Frontal cortex (tissue), 4 donors: ENCODE results near the gene EYA4. TPM values are rescaled to one million over a fixed set of nuclear protein-coding genes. Genes with fewer than 3 reads are reported as not detected.

Source experiments
- DNase-seq, 2 donors: peaks; one replicate each; pipeline ENCODE4 v3.0.0; 2012; ENCODE audit warnings: low spot score in 2 of 2
- FAIRE-seq: peaks from 2 replicates; lab custom pipeline; 2012; peaks lifted over from hg19 to GRCh38; lab: Jason Lieb, UNC
- total RNA-seq: library from RNA; depleted of rRNA; stranded (reverse); fragments of >200 nt; gene quantifications from one replicate; pipeline ENCODE4 v1.2.3, GENCODE V29; 2014
- donor health status: control.
- donor health status: control.
- donor health status: control.

The EYA4 gene
- total RNA-seq, 1 donor from 2014 or later, result 0.41 TPM

DNA sequence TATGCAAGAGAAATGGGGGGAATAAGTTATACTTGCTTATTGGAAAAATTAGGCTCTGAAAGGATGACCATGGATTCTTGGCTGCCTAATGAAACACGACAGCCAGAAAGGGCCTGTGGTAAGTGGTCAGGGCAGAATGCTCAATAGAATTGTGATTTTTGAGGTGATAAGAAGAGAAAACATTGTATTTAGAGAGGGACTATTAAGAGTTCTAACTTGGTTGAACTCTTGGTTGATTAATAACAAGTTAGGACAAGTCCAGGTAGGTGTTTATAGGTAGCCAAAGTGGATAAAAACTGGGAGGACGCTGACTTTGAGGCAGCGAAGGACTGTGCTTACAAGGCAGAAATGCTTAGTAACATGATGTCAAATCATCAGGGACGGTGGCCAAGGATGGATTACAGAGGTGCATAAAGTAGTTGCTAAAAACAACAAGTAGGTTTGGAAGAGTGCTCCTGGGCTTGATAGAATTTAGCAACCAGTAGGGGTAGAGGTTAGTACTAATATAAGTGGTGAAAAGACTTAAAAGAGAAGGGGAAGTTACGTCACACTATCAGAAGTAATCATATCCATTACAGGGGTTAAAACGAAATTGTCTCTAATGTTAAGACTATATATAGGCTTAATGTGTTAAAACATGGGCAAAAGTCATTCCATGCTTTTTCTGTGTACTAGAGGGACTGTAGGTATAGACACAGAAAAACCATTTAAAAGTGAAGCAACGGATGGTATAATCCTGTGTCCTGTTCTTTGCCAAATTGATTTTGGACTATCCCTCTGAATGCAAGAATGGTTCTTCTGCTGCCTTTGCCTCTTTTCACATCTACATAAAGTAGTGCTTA lies 98.6 kb downstream of the EYA4 start:
- DNase-seq (no peak), FAIRE-seq (no peak)

DNA sequence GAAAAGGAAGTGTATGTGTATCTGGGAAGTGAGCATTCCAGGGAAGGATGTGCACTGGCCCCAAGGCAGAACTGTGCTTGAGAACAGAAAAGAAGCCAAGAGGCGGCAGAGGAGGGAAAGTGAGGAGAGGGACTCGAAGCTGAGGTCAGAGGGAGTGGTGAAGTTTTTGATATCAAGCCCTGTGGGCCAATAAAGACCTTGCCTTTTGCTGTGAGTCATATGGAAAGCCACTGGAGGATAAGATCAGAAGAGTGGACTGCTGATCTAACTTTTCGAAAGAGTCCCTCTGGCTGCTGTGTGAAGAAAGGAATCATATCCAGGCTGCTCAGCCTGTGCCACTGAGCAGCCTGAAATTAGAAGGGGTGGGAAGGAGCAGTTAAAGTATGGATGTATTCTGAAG lies 99.4 kb downstream of the EYA4 start:
- DNase-seq (no peak), FAIRE-seq (no peak)

DNA sequence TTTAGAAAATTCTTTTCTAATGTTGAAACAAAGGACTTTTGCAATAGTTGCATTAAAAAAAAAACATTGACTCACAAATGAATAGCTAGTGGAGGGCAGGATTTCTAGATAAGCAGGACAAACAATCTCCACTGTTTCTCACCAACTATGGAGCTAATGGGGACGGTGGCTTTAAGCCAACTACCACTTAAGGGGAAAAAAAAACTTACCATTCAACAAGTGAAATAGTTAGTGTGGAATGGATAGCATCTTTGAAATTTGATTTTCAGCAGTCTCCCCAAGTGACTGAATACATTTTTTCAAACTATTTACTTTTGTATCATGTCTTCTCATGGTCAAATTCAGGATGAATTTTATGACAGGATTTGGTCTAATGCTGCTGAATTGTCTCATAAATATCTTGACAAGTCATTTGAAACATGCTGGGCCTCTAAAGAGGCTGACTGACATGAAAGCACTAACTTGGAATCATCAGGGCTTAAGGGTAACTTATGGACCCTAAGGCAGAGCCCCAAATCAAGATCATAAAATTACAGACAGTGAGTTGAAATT lies 100.5 kb downstream of the EYA4 start:
- no peak for DNase-seq
- FAIRE-seq, result no peak

DNA sequence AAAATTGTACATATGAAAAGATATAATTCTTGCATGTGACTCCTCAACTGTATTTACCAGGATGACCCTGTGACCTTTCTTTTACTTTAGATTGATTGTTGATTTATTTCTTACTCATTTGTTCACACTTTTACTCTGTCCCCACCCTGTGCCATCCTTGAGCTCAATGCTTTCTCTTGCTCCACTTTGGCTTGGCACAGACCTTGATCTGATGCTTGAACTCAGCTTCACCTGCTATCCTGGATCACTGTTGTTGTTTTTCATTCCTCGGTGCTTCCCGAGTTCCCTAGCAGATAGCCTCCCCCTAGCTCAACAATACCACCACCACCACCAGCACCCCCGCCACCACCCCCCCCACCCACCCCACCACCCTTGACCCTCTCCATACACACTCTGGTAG lies 102.1 kb downstream of the EYA4 start:
- no peak for DNase-seq
- no peak for FAIRE-seq

DNA sequence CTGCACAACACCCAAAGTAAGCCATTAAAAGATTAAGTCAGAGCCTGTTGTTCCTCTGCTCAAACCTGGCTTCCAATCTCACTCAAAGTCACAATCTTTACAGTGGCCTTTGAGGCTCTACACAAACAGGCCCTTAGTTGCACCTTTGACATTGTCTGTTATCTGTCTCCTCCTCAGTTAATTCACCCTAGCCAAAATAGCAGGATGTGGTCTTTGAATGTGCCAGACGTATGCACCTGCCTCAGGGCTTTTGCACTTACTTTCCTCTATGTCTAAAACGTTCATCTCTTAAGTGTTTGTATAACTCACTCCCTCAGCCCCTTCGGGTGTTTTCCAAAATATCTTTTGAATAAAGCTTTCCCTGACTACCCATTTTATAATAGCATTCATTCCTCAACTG lies 107.7 kb downstream of the EYA4 start:
- DNase-seq, result no peak
- no peak for FAIRE-seq

DNA sequence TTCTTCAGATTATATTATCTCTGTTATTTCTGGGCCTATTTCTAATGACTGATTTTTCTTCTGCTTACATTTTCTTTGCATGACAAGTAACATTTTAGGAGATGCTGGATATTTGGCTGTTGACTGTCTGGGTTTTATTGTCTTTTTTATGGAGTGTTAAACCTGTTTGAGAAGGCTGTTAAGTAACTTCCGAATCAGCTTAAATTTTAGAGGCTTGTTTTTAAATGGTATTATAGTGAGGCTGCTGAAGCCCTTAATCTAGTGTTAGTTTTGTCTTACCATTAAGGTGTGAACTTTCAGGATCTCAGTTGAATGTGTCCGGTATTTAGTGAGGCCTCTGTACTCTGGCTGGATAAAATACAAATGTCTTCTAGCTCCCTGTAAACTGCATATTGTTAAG lies 109.8 kb downstream of the EYA4 start:
- FAIRE-seq (no peak), DNase-seq (no peak)

DNA sequence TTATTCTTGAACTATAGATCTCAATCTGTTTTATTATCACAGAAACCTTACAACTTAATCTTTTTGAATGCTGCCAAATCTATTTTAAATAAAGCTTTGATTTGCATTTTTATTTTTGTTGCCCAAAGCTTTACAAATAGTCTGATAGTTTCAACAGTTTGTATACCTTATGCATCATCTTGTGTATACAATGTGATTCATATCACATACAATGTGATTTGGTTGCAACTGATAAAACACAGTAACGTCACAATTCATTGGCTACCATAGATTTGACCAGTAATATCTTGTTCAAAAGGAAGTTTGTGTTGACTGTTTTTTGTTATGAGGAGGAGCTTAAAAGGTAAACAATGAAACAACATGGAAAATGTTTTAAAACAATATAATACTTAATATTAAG lies 110.9 kb downstream of the EYA4 start:
- DNase-seq (no peak), FAIRE-seq (peak; percentile 8)

DNA sequence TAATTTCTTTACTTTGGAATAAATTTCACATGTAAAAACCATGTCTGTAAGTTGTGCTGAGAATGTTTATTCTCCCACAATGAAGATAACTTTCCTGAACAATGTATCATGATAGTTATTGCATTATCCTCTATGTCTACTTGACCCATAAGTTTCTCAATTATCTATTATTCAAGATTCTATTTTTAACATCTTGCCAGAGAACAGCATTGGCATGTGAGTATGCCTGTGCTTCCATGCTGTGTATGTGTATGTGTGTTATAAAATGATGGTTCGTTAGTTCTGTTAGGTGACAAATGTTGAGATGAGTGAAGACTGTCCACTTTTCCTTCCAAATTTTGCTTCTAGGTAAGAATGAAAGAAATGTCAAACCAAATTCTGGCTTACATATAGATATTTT lies 111.9 kb downstream of the EYA4 start:
- no peak for DNase-seq
- no peak for FAIRE-seq

DNA sequence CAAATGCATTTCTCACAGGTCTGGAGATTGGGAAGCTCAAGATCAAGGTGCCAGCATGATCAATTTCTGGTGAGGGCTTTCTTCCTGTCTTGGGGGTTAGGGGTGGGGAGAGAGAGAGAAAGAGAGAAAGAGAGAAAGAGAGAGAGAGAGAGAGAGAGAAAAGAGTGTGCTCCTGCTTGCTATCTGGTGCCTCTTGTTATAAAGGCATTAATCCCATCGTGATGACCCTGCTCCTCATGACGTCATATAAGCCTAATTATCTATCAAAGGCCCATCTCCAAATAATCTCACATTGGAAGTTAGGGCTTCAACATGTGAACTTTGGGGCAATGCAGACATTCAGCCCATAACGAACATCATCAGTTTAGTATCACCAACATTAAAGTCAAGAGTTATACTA lies 114.8 kb downstream of the EYA4 start:
- no peak for DNase-seq
- no peak for FAIRE-seq

DNA sequence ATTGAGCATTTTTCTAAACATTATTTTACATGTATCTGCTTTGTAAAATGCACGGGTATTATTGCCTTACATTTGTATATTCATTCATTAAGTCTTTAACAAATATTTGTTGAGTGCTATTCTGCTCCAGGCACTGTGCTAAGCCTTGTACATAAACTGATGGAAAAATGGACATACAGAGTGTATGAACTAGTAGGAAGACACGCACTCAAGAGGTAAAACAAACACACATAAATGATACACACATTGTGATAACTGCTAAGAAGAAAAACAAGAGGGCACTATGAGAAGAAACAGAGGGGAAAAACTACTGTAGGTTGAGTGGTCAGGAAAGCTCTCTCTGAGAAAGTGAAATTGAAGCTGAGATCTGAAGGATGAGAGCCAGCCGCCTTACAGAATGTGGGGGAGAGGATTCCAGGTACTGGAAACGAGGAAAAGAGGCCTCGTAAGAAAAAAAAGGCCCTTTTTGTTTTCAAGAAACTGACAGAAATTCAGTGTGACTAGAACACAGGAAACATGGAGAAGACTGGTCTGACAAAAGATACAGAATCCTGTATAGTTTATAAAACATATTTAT lies 117.5 kb downstream of the EYA4 start:
- FAIRE-seq (no peak), DNase-seq (no peak)

DNA sequence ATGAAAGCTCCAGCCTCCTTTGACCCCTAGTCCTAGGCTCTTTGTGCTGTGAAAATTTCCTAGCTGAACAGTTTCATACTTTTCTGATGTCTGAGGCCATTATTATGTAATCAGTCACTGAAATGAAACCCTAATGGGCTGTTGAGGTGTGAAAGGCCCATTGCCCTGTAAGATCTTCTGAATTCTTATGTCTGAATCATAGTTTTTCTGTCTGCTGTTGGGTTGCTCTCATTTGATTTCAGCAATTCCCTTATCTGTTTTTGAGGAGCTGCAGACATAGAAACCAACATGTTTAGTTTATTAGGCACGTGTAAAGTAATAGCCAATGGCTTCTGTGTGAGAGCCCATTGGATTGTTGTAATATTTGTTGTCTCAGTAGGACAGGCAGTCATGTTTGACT lies 118.1 kb downstream of the EYA4 start:
- no peak for FAIRE-seq

DNA sequence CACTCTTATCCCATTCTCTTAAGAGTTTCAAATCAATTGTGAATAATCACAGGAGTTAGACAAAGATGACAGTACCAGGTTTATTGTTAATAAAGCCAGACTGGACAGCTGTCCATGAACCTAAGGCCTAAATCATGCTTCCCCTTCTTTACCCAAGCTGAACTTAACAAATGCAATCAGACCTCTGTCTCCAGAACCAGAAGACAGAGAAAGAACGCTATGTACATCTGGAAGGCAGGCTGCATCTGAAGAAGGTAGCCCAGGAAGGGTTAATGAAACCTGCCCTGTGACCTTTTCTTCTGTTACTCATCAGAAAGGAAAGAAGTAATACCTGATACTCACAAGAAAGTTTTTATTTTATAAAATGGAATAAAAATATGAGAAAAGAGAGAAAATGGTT lies 118.6 kb downstream of the EYA4 start:
- FAIRE-seq, result no peak
- DNase-seq, result no peak

More for the DNA sequence above, 118.1 kb downstream of the EYA4 start:
- no peak for DNase-seq

DNA sequence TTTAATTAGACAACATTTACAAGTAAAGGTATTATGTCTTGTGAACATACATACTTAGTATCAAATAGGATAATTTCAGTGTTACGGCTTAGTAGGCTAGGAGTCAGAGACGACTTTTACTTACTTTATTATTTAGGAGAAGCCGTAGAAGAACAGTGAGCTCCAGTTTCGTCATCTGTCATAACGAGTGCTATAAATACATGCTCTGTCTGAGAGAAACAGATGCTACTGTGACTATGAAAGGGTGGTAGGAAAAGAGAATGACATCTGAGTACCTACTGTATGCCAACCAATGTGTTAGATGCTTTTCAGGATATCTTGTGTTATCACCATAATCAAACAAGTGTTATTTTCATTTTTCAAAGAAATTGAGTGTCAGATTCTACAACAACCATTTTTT lies 119.0 kb downstream of the EYA4 start:
- FAIRE-seq (no peak), DNase-seq (peak in 1 of 2 donors; percentile 10)

DNA sequence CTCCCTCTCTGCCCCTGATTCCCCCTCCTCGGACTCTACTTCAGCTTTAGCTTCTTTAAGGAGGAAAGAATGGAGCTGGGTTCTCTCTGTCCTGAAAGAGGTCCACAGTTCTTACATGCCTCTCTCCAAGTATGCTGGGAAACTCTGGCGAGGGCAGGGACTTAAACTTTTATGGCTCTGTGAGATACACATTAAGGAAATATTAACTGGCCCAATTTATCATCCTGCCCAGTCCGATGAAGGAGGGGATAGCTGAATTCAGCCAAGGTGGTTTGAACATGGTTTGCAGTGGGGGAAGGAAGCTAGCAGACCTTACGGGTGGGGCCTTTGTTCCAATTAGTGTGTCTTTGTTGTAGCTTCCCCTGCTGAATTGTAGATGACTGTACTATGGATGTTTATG lies 121.7 kb downstream of the EYA4 start:
- no peak for FAIRE-seq

DNA sequence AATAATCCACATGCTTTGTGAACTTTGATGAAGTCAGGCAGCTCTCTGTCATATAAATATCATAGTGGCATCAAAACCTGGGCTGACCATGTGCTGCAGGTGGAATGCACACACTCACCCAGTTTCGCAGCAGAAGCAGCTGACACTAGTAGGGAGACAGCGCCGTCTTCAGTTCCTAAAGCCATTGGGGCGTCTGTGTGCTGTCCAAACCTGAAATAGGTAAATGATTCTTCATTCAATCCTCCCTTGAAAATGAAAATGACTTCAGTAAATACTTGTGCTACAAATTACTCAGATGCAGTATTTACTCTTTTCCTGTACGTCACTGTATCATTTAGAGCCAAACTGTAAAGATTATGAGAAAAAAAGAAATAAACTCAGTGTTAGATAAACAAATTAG lies 127.5 kb downstream of the EYA4 start:
- FAIRE-seq, result no peak
- no peak for DNase-seq

More for the DNA sequence above, 121.7 kb downstream of the EYA4 start:
- no peak for DNase-seq

DNA sequence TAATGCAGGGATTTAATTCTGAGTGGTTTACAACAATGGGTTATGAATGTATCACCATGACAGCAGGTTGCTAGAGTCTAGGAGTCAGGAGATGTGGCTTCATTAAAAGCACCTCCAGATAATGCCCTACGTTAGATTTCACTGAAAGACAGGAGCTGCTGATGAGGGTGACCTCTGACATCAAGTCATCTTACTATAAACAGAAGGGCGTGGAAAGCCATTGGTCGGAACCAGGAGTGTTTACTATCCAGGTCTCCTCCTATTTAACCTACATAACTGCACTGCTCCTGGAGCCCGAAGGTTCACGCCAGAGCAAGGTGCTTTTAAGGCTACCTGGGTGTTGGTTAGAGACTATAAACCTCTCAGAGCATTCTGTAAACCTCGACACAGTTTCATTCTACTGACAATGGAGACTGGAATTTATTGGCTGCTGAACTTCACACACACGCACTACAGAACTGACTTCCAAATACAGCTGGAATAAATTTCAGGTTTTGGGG lies 128.7 kb downstream of the EYA4 start:
- no peak for FAIRE-seq

DNA sequence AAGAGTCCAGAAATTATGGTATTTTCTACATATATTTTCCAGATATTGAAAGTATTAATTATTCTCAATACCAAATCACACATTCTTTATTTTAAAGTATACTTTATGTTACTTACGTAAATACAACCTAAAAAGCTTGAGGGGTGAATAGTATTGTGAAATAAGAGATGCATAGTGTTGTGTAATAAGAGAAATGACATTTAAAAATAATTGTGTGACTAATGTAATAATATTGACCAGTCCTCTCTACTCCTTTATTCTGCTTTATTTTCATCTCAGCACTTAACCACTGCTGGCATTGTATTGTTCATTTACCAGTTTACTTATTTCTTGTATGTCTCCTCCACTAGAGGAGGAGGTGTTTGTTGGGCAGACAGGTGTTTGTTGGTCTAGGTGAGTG lies 135.6 kb downstream of the EYA4 start:
- no peak for FAIRE-seq
- no peak for DNase-seq

More for the DNA sequence above, 128.7 kb downstream of the EYA4 start:
- no peak for DNase-seq

DNA sequence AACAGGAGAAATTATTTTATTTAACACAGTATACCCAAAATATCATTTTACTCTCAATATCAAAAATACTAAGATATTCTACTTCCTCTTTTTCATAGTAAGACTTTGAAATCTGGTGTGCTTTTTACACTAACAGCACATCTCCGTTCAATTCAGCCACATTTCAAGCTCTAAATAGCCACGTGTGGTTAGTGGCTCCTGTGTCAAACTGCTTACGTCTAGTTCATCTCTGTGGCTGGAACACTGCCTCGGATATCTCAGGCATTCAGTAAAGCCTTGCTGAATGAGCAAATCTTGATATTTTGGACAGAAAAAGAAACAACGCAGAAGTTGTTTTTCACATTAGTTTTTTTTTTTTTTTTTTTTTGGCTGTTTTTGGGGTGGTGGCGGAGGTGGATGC lies 136.1 kb downstream of the EYA4 start:
- FAIRE-seq, result no peak

DNA sequence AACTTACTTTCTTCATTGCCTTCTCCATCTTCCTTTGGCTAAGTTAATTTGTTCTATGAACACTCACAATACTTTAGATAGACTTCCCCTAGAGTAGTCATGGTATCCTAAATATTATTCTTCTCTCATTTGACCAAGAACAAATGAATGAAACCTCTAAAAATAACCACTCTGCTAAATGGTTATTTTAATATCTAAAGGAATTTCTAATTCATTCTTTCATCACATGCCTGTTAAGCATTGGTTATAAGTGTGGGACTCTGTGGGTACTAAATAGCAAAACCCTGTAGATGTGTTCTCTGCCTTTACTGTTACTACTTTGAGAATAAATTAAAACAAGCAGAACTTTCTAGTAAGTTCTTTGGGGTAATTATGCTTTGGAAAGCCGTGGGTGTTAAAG lies 138.9 kb downstream of the EYA4 start:
- FAIRE-seq (no peak), DNase-seq (no peak)

More for the DNA sequence above, 136.1 kb downstream of the EYA4 start:
- DNase-seq, result no peak

DNA sequence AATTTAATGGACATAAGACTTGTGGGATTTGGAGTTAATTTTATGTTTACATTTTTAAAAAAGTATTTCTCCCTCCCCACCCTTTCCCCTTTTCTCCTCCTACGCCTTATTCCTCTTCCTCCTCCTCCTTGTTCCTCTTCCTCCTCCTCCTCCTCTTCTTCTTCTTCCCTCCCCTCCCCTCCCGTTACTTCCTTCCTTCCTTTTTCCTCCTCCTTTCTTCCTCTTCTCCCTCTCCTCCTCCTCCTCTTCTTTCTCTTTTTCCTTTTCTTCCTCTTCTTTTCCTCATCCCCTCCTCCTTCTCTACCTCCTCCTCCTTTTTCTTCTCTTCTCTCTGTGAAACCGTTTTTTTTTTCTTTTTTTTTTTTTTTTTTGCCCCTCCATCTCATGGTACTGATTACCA lies 139.6 kb downstream of the EYA4 start:
- no peak for FAIRE-seq
- no peak for DNase-seq

DNA sequence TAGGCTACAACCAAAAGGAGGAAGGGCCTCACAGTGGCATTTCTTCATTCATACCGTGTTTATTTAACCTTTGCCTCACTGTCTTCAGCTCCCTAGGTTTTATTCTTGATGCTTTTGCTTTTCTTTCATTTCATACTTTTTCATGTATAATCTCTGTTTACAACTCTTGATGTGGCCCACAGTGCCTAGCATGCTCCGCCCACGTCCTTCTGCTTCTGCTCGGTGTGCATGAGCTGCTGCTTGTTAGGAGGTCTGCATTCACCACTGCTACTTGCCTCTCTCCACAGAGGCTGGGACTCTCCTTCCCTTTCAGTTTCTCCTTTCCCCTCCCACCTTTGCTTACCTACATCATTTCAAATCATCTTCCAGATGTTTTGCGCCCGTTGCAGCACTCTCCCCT lies 147.6 kb downstream of the EYA4 start:
- FAIRE-seq, result no peak
- DNase-seq, result no peak
